HUES48 (cell line): ENCODE results near the gene ZNF69.
"Not testable (repeated sequence)": the region's sequence is repeated elsewhere in the genome, so short reads cannot be mapped to it uniquely, and the experiment has no call there.

Experiments
- H3K27ac ChIP-seq: one replicate; pipeline ENCODE4 v1.7.0; 2013; ENCODE audit warnings: low read depth, low read length, inconsistent platforms
- H3K27me3 ChIP-seq: 2 replicates; pipeline ENCODE4 v1.6.1; 2013; ENCODE audit warnings: mild to moderate bottlenecking, low read length; ENCODE audit not compliant: control insufficient read depth, insufficient read depth
- H3K36me3 ChIP-seq: 2 replicates; pipeline ENCODE4 v1.6.1; 2013; ENCODE audit warnings: low read length; ENCODE audit not compliant: control insufficient read depth, insufficient read depth
- H3K4me1 ChIP-seq: 2 replicates; pipeline ENCODE4 v1.6.1; 2013; ENCODE audit warnings: mild to moderate bottlenecking, low read length; ENCODE audit not compliant: control insufficient read depth, insufficient read depth
- H3K4me3 ChIP-seq: 2 replicates; pipeline ENCODE4 v1.5.1; 2013; ENCODE audit warnings: mild to moderate bottlenecking, low read depth, low read length
- H3K9ac ChIP-seq: 2 replicates; pipeline ENCODE4 v1.6.1; 2013; ENCODE audit warnings: mild to moderate bottlenecking, low read depth, low read length, moderate library complexity
- H3K9me3 ChIP-seq: 2 replicates; pipeline ENCODE4 v1.6.1; 2013; ENCODE audit warnings: low read length; ENCODE audit not compliant: control insufficient read depth, insufficient read depth

Gene ZNF69

DNA sequence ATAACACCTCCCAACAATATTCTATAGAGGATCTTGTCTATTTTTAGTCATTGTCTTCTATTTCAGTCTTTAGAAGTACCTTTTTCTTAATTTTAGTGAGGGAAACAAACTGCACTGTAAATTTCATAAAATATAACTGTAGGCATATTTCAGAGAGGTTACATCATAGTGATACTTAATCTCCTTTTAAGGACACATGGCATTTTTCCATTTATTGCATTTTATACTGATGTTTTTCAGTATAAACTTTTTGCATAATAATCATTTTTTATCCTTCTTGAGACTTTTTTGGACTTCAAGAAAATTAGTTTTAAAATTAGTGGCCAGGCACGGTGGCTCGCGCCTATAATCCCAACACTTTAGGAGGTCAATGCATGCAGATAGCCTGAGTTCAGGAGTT is 43.9 kb downstream of the ZNF69 start:
- peaks cover 22% of the 10 kb centered on the region for H3K9me3 ChIP-seq
- no peaks in the 10 kb centered on the region for H3K36me3 ChIP-seq

DNA sequence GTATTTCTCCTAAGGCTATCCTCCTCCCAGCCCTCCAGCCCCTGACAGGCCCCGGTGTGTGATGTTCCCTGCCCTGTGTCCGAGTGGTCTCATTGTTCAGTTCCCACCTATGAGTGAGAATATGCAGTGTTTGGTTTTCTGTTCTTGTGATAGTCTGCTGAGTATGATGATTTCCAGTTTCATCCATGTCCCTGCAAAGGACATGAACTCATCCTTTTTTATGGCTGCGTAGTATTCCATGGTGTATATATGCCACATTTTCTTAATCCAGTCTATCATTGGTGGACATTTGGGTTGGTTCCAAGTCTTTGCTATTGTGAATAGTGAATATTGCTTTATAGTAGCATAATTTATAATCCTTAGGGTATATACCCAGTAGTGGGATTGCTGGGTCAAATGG is 48.2 kb downstream of the ZNF69 start:
- not testable (repeated sequence) for H3K4me1 ChIP-seq, H3K9ac ChIP-seq, H3K36me3 ChIP-seq, H3K4me3 ChIP-seq, H3K27ac ChIP-seq, H3K27me3 ChIP-seq
- H3K9me3 ChIP-seq = peaks cover 33% of the 10 kb centered on the region

More for the DNA sequence above, 43.9 kb downstream of the ZNF69 start:
- Histone ChIP-seq H3K27me3 (no peaks in the 10 kb centered on the region), H3K27ac (no peak overlapping the region), H3K9ac (no peak overlapping the region), H3K4me3 (no peak overlapping the region), H3K4me1 (no peaks in the 10 kb centered on the region)

DNA sequence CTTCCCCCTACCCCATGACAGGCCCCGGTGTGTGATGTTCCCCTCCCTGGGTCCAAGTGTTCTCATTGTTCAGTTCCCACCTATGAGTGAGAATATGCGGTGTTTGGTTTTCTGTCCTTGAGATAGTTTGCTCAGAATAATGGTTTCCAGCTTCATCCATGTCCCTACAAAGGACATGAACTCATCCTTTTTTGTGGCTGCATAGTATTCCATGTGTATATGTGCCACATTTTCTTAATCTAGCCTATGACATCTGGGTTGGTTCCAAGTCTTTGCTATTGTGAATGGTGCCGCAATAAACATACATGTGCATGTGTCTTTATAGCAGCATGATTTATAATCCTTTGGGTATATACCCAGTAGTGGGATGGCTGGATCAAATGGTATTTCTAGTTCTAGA is 50.8 kb downstream of the ZNF69 start:
- not testable (repeated sequence) for H3K36me3 ChIP-seq, H3K27me3 ChIP-seq, H3K27ac ChIP-seq, H3K4me1 ChIP-seq, H3K4me3 ChIP-seq, H3K9ac ChIP-seq
- H3K9me3 ChIP-seq = peaks cover 47% of the 10 kb centered on the region

DNA sequence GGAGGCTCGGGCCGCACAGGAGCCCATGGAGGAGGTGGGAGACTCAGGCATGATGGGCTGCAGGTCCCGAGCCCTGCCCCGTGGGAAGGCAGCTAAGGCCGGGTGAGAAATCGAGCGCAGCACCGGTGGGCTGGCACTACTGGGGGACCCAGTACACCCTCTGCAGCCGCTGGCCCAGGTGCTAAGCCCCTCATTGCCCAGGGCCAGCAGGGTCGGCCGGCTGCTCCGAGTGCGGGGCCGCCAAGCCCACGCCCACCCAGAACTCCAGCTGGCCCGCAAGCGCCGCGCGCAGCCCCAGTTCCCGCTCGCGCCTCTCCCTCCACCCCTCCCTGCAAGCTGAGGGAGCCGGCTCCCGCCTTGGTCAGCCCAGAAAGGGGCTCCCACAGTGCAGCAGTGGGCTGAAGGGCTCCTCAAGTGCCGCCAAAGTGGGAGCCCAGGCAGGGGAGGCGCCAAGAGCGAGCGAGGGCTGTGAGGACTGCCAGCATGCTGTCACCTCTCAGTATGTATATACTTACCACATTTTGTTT is 53.8 kb downstream of the ZNF69 start:
- H3K4me3 ChIP-seq, H3K9ac ChIP-seq, H3K27me3 ChIP-seq, H3K27ac ChIP-seq, H3K4me1 ChIP-seq: not testable (repeated sequence)
- peaks cover 10% of the 10 kb centered on the region; the same call in 1 of the 2 replicates for H3K36me3 ChIP-seq
- H3K9me3 ChIP-seq = peaks cover 61% of the 10 kb centered on the region

DNA sequence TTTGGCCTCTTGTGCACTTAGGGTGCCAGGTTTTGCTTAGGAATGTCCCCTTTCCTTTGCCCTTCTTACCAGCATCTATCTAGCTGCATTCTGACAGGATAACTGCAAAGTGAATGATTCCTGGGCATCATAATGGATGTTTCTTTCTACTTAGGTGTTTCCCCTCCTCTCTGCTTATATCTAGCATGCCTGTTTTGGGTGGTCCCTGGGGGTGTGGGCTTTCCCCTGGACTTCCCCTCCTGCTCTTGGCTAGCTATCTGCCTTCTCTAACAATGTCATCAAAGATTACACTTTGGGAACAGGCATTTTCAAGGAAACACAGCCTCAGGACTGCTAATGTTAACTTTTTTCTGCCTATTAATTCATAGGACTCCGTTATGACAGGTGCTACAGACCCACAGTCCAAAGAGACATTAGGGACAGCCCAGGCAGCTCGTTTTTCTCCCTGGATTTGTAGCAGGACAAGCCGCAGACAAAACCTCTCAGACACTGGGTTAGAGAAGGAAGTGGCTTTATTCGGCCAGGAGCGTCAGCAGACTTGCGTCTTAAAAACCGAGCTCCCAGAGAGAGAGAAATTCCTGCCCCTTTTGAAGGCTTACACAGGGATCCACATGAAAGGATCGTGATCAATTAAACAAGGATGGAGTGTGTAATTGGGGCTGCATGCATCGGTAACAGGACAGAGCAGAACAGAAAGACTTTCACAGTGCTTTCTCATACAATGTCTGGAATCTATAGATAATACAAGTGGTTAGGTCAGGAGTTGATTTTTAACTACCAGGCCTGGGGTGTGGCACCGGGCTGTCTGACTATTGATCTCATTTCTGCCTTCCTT is 54.6 kb downstream of the ZNF69 start:
- H3K27me3 ChIP-seq = no peaks in the 10 kb centered on the region
- H3K4me3 ChIP-seq = no peak overlapping the region
- H3K27ac ChIP-seq = no peak overlapping the region
- no peak overlapping the region for H3K9ac ChIP-seq
- no peaks in the 10 kb centered on the region for H3K4me1 ChIP-seq
- peaks cover 65% of the 10 kb centered on the region for H3K9me3 ChIP-seq
- peaks cover 16% of the 10 kb centered on the region for H3K36me3 ChIP-seq

DNA sequence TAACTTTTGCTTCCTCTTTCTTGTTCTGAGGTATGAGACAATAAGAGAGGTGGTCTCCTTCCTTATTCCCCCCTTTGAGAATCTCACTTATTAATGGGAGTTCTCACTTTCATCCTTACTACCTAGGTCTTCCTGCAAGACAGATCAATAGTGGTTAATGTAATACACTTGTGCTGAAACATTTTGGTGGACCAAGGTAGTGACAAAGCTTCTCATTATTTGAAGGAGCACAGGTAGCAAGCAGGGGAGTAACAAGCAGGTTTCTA is 55.2 kb downstream of the ZNF69 start:
- Histone ChIP-seq H3K27me3 (no peaks in the 10 kb centered on the region), H3K9me3 (peaks cover 71% of the 10 kb centered on the region), H3K9ac (no peak overlapping the region), H3K36me3 (peaks cover 22% of the 10 kb centered on the region), H3K4me3 (no peak overlapping the region), H3K27ac (no peak overlapping the region), H3K4me1 (no peaks in the 10 kb centered on the region)

DNA sequence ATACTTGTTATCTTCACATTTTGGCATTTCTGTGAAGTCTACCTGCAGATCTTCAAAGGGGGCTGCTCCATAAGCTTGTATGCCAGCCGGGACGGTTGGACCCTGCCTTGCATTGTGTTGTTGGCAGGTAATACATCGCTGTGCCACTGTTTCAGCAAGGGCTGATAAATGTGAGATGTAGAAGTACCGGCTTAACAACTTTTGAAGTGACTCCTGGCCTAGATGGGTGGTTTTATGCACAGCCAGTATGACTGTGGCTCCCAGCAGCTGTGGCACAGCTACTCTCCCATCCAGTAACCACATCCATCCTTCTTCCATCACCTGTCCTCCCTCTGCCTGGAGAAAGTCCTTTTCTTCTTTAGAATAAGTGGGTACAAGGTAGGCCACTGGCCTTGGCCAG is 57.1 kb downstream of the ZNF69 start:
- Histone ChIP-seq H3K9me3 (peaks cover 87% of the 10 kb centered on the region), H3K4me1 (no peaks in the 10 kb centered on the region), H3K9ac (no peak overlapping the region), H3K27ac (no peak overlapping the region), H3K36me3 (peaks cover 40% of the 10 kb centered on the region), H3K27me3 (no peaks in the 10 kb centered on the region), H3K4me3 (no peak overlapping the region)

DNA sequence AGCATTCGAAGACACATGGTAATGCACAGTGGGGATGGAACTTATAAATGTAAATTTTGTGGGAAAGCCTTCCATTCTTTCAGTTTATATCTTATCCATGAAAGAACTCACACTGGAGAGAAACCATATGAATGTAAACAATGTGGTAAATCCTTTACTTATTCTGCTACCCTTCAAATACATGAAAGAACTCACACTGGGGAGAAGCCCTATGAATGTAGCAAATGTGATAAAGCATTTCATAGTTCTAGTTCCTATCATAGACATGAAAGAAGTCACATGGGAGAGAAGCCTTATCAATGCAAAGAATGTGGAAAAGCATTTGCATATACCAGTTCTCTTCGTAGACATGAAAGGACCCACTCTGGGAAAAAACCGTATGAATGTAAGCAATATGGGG is 61.1 kb downstream of the ZNF69 start:
- Histone ChIP-seq H3K4me1 (no peaks in the 10 kb centered on the region), H3K4me3 (peak overlapping the region; percentile 29; the same call in 1 of the 2 replicates), H3K36me3 (peaks cover 51% of the 10 kb centered on the region), H3K9me3 (peaks cover 98% of the 10 kb centered on the region), H3K27me3 (no peaks in the 10 kb centered on the region), H3K9ac (no peak overlapping the region), H3K27ac (no peak overlapping the region)

DNA sequence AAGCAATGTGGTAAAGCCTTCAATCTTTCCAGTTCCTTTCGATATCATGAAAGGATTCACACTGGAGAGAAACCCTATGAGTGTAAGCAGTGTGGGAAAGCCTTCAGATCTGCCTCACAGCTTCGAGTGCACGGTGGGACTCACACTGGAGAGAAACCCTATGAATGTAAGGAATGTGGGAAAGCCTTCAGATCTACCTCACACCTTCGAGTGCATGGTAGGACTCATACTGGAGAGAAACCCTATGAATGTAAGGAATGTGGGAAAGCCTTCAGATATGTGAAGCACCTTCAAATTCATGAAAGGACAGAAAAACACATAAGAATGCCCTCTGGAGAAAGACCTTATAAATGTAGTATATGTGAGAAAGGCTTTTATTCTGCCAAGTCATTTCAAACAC is 61.6 kb downstream of the ZNF69 start:
- H3K27ac ChIP-seq = no peak overlapping the region
- H3K4me3 ChIP-seq = peak overlapping the region; percentile 45; the same call in 1 of the 2 replicates
- H3K9ac ChIP-seq = no peak overlapping the region
- H3K4me1 ChIP-seq = no peaks in the 10 kb centered on the region
- peaks cover 98% of the 10 kb centered on the region for H3K9me3 ChIP-seq
- H3K27me3 ChIP-seq = no peaks in the 10 kb centered on the region
- H3K36me3 ChIP-seq = peaks cover 51% of the 10 kb centered on the region

DNA sequence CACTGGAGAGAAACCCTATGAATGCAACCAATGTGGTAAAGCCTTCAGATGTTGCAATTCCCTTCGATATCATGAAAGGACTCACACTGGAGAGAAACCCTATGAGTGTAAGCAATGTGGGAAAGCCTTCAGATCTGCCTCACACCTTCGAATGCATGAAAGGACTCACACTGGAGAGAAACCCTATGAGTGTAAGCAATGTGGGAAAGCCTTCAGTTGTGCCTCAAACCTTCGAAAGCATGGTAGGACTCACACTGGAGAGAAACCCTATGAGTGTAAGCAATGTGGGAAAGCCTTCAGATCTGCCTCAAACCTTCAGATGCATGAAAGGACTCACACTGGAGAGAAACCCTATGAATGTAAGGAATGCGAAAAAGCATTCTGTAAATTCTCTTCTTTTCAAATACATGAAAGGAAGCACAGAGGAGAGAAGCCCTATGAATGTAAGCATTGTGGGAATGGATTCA is 62.1 kb downstream of the ZNF69 start:
- Histone ChIP-seq H3K36me3 (peaks cover 47% of the 10 kb centered on the region), H3K9me3 (peaks cover 97% of the 10 kb centered on the region), H3K4me3 (peak overlapping the region; percentile 45)

DNA sequence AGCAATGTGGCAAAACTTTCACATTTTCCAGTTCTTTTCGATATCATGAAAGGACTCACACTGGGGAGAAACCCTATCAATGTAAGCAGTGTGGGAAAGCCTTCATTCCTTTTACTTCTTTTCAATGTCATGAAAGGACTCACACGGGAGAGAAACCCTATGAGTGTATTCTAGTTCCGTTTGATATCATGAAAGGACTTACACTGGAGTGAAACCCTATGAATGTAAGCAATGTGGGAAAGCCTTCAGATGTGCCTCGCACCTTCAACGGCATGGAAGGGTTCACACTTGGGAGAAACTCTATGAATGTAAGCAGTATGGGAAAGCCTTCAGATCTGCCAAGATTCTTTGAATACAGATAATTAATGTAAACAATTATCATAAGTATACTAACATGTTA is 62.7 kb downstream of the ZNF69 start:
- peak overlapping the region; percentile 45 for H3K4me3 ChIP-seq
- no peak overlapping the region for H3K9ac ChIP-seq
- no peak overlapping the region for H3K27ac ChIP-seq
- H3K9me3 ChIP-seq = peaks cover 94% of the 10 kb centered on the region
- H3K36me3 ChIP-seq = peaks cover 45% of the 10 kb centered on the region
- H3K4me1 ChIP-seq = no peaks in the 10 kb centered on the region
- H3K27me3 ChIP-seq = no peaks in the 10 kb centered on the region

More for the DNA sequence above, 62.1 kb downstream of the ZNF69 start:
- not testable (repeated sequence) for H3K9ac ChIP-seq, H3K27ac ChIP-seq, H3K4me1 ChIP-seq, H3K27me3 ChIP-seq
